HEK293 (cell line): ENCODE measurements around the gene OR2V1.

ENCODE experiments used
- RBAK ChIP-seq: fragments of 450-650 bp; formaldehyde crosslinking; IDR thresholded peaks from 2 replicates; pipeline ENCODE4 v1.5.1; 2016; ENCODE audit warnings: missing biosample characterization, missing genetic modification characterization
- TF ChIP-seq, protein P1 (sequence below): fragments of 450-650 bp; formaldehyde crosslinking; IDR thresholded peaks from 2 replicates; pipeline ENCODE4 v1.5.1; 2016; ENCODE audit warnings: missing biosample characterization, missing genetic modification characterization

DNA sequence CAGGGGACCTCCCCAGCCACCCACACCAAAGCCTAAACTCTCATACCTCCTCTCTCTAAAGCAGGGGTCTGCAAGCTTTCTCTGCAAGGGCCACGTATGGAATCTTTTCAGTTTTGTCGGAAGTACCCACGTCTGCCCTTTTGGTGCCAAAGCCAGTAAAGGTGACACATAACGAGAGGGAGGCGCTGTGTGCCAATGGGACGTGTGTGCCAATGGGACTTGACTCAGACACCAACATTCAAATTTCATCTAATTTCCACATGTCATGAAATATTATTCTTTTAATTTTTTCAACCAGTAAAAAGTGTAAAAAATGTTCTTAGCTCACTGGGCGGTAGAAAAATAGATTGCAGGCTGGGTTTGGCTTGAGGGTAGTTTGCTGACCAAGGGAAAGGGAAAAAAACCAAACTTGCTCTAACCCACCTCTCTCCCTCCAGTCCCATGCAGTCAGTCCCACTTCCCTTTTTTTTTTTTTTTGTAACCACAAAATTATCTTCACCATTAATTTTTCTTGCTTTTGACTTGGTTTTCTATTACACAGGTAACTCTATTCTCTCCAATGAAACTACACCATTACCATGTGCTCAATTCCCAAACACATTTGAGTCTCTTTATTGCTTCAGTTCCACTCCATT, 25.5 kb downstream of the OR2V1 start:
- TF ChIP-seq RBAK (tag by site-specific recombination) = no peak
- TF ChIP-seq, protein P1, sequence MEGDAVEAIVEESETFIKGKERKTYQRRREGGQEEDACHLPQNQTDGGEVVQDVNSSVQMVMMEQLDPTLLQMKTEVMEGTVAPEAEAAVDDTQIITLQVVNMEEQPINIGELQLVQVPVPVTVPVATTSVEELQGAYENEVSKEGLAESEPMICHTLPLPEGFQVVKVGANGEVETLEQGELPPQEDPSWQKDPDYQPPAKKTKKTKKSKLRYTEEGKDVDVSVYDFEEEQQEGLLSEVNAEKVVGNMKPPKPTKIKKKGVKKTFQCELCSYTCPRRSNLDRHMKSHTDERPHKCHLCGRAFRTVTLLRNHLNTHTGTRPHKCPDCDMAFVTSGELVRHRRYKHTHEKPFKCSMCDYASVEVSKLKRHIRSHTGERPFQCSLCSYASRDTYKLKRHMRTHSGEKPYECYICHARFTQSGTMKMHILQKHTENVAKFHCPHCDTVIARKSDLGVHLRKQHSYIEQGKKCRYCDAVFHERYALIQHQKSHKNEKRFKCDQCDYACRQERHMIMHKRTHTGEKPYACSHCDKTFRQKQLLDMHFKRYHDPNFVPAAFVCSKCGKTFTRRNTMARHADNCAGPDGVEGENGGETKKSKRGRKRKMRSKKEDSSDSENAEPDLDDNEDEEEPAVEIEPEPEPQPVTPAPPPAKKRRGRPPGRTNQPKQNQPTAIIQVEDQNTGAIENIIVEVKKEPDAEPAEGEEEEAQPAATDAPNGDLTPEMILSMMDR (tag by site-specific recombination) = no peak
